ENCODE data around the gene S100A11. TPM values are rescaled to one million over a fixed set of nuclear protein-coding genes. Genes with fewer than 3 reads are reported as not detected.
A peak's percentile ranks its signal among the peaks of the same experiment; 100 is the strongest.

The S100A11 gene
- total and polyA plus RNA-seq, 9 of the 15 experiments (the other 6 are each of a cell fraction or from before 2014, with no cell fraction given), result 131 to 808 (median 235) TPM

- TF ChIP-seq ZNF655 (CRISPR knock-in tag; IDR thresholded peaks at IDR 0.05) (no peak), ZNF354B (CRISPR knock-in tag; IDR thresholded peaks at IDR 0.05) (no peak), MECOM (CRISPR knock-in tag; IDR thresholded peaks at IDR 0.05) (no peak), ZNF274 (IDR thresholded peaks at IDR 0.05; ENCODE audit: borderline replicate concordance, low read depth, low read length) (no peak), STAT5A (IDR thresholded peaks at IDR 0.05; ENCODE audit: borderline replicate concordance, low read length) (peak; percentile 75), BRD9 (IDR thresholded peaks at IDR 0.05; ENCODE audit: low read depth, partially characterized antibody) (no peak), ZNF583 (CRISPR knock-in tag; IDR thresholded peaks at IDR 0.05) (no peak), ELF1 (tag; IDR thresholded peaks at IDR 0.05) (peak; percentile 61; the same call in 1 of the 2 replicates), ZNF3 (CRISPR knock-in tag; IDR thresholded peaks at IDR 0.05) (no peak), L3MBTL2 (IDR thresholded peaks at IDR 0.05) (peak; percentile 76), MCM5 (IDR thresholded peaks at IDR 0.05; ENCODE audit: low read depth) (no peak)
- TF ChIP-seq, protein P1, sequence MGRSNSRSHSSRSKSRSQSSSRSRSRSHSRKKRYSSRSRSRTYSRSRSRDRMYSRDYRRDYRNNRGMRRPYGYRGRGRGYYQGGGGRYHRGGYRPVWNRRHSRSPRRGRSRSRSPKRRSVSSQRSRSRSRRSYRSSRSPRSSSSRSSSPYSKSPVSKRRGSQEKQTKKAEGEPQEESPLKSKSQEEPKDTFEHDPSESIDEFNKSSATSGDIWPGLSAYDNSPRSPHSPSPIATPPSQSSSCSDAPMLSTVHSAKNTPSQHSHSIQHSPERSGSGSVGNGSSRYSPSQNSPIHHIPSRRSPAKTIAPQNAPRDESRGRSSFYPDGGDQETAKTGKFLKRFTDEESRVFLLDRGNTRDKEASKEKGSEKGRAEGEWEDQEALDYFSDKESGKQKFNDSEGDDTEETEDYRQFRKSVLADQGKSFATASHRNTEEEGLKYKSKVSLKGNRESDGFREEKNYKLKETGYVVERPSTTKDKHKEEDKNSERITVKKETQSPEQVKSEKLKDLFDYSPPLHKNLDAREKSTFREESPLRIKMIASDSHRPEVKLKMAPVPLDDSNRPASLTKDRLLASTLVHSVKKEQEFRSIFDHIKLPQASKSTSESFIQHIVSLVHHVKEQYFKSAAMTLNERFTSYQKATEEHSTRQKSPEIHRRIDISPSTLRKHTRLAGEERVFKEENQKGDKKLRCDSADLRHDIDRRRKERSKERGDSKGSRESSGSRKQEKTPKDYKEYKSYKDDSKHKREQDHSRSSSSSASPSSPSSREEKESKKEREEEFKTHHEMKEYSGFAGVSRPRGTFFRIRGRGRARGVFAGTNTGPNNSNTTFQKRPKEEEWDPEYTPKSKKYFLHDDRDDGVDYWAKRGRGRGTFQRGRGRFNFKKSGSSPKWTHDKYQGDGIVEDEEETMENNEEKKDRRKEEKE (IDR thresholded peaks at IDR 0.05; ENCODE audit: borderline replicate concordance in 1 of 2, control insufficient read depth in 1 of 2, low read depth in 2 of 2, low read length in 1 of 2), result peak in 1 of 2 experiments; percentile 32; a peak in 1 of 4 replicates
- TF ChIP-seq, protein P2, sequence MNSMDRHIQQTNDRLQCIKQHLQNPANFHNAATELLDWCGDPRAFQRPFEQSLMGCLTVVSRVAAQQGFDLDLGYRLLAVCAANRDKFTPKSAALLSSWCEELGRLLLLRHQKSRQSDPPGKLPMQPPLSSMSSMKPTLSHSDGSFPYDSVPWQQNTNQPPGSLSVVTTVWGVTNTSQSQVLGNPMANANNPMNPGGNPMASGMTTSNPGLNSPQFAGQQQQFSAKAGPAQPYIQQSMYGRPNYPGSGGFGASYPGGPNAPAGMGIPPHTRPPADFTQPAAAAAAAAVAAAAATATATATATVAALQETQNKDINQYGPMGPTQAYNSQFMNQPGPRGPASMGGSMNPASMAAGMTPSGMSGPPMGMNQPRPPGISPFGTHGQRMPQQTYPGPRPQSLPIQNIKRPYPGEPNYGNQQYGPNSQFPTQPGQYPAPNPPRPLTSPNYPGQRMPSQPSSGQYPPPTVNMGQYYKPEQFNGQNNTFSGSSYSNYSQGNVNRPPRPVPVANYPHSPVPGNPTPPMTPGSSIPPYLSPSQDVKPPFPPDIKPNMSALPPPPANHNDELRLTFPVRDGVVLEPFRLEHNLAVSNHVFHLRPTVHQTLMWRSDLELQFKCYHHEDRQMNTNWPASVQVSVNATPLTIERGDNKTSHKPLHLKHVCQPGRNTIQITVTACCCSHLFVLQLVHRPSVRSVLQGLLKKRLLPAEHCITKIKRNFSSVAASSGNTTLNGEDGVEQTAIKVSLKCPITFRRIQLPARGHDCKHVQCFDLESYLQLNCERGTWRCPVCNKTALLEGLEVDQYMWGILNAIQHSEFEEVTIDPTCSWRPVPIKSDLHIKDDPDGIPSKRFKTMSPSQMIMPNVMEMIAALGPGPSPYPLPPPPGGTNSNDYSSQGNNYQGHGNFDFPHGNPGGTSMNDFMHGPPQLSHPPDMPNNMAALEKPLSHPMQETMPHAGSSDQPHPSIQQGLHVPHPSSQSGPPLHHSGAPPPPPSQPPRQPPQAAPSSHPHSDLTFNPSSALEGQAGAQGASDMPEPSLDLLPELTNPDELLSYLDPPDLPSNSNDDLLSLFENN (IDR thresholded peaks at IDR 0.05; ENCODE audit: low read depth in 2 of 2, low read length in 2 of 2), result 0 out of 4 replicates have a peak, but pooled peaks of 1 of the 2 experiments have one; percentile 24
- TF ChIP-seq, protein P3, sequence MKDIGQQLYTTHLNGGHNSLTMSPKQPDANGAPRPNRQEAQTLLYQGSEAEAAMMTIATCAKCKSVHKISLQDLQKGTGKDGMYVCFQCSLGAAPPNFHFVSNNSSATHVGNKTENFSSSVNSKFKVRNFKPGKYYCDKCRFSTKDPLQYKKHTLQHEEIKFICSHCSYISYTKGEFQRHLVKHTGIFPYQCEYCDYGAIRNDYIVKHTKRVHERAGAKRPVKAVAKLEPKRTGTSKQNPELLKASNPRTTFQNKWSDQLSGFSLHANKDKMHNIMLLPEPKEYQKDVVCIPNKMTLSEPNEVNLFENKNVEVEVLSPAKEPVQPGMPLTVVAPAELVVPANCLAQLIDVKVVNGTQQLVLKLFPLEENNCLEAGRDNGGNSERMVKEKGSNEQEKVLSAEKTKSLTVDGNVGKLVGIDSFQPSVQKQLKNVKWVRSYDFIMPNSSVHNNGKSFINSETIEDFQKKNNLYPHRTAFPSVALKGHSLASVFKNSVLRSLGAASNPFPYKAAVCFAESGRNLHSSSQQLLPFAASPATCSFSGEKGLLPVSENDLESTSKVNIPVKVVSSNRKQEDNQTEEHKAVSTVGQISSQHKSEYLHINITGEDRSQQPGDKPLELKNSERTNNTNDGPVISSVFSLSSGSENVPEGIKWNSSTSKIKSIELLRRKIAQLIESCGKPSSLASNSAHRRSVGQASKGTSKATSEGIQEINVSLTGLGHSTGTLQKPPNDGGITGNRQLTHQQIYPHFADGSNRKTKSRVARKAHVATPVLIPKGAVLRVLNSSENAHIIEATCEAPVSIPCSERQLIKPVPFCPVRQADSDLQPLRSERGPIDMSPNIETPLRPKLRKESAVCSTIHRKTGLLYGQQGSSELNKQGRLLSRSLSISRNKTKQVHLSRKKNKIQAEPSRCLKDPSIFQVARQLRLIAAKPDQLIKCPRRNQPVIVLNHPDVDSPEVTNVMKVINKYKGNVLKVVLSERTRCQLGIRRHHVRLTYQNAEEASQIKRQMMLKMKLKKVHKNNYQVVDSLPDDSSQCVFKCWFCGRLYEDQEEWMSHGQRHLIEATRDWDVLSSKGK (CRISPR knock-in tag; IDR thresholded peaks at IDR 0.05), result no peak
Measured at GRCh38 chr1:152034654-152035538, 1.9 kb downstream of the S100A11 start (continued).
